ENCODE measurements around the gene TMEM151B.
"Not testable (repeated sequence)": the region's sequence is repeated elsewhere in the genome, so short reads cannot be mapped to it uniquely, and the experiment has no call there.

Gene TMEM151B

DNA sequence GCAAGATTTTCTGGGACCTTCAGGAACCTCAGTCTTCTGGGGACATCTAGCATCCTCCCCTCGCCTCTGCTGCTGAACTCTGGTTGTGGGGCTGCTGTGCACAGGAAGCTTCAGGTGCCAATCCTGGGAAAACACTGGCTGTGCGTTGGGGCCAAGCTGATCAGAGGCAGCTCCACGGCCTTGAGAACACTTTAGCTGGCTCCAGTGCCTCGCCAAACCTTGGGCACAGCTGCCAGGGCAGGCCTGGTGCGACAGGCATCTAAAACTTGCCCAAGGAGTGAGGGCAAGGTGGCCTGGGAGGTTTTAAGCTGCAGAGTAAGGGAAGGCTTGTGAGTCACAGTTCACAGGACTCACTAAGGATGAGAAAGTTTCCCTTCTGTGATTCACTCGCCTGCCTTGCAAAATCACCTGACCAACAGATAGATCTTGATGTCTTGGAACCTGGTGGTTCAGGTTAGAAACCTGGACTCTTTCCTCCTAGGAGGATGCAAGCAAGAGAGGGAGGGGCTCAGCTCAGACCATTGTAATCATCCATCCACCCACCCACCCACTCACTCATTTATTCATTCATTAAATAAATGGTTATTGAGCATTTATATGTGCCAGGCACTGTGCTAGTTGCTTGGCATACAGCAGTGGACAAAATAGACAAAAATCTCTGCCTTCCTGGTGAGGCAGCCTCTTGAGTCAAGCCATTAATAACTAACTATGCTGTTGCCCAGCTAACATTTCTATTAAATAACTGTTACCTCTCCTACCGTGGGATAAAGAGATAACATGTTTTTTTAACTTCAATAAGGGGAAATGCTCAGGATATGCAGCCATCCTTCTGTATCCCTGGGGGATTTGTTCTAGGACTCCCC is 69.7 kb downstream of the TMEM151B start:
- peak; percentile 10 for DNase-seq (ENCODE audit: low read depth)
- H3K4me3 ChIP-seq (replicated peaks; ENCODE audit: low read depth, low read length), result no peak overlapping the region
- TF ChIP-seq, protein P1, sequence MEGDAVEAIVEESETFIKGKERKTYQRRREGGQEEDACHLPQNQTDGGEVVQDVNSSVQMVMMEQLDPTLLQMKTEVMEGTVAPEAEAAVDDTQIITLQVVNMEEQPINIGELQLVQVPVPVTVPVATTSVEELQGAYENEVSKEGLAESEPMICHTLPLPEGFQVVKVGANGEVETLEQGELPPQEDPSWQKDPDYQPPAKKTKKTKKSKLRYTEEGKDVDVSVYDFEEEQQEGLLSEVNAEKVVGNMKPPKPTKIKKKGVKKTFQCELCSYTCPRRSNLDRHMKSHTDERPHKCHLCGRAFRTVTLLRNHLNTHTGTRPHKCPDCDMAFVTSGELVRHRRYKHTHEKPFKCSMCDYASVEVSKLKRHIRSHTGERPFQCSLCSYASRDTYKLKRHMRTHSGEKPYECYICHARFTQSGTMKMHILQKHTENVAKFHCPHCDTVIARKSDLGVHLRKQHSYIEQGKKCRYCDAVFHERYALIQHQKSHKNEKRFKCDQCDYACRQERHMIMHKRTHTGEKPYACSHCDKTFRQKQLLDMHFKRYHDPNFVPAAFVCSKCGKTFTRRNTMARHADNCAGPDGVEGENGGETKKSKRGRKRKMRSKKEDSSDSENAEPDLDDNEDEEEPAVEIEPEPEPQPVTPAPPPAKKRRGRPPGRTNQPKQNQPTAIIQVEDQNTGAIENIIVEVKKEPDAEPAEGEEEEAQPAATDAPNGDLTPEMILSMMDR (IDR thresholded peaks at IDR 0.05; ENCODE audit: low read length, missing control alignments), result no peak

DNA sequence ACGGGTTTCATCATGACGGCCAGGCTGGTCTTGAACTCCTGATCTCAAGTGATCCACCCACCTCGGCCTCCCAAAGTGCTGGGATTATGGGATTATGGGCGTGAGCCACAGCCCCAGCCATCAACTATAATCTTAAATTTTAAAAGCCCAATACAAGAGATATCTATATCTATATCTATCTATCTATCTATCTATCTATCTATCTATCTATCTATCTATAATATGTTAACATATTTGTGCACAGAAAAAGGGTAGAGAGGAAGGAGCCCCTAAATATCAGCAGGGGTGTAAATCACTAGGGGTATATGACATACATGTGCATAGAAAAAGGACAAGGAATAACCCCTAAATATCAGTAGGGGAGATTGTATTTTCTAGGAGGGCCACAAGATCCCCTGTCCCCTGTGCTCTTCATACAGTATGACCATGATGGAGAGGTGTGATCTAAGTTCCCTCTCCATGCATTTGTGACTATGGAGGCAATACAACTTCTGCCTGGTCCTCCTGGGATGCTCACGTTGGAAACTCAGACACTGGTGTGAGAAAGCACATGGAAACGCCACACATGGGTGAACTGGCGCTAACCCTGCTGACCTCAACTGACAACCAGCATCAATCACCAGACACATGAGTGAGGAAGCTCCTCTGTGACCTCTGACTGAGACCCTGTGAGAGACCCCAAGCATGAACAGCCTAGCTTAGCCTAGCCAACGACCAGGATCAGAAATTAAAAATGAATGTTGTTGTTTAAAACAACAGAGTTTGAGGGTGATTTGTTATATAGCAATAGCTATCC is 71.0 kb downstream of the TMEM151B start:
- DNase-seq (ENCODE audit: low read depth), result no peak
- TF ChIP-seq, protein P1 (IDR thresholded peaks at IDR 0.05; ENCODE audit: low read length, missing control alignments), result no peak
- no peak overlapping the region for H3K4me3 ChIP-seq (replicated peaks; ENCODE audit: low read depth, low read length)

DNA sequence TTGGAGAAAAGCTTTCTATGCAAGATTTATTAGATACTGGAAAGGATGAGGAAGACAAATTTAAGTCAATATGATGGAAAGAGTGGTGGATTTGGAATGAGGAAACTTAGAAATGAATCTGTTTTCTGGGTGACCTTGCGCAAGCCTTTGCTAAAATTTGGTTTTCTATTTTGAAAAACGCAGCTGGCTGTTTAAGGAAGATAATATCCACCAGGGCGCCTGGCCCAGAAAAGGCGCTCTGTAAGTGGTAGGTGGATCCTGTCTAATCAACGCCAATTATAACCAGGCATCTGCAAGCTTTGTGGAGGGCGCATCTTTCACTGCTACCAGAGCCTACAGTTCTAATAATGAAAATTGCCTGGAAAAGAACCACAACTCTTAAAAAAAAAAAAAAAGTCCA is 71.8 kb downstream of the TMEM151B start:
- no peak for DNase-seq (ENCODE audit: low read depth)
- TF ChIP-seq, protein P1 (IDR thresholded peaks at IDR 0.05; ENCODE audit: low read length, missing control alignments), result no peak
- no peak overlapping the region for H3K4me3 ChIP-seq (replicated peaks; ENCODE audit: low read depth, low read length)

DNA sequence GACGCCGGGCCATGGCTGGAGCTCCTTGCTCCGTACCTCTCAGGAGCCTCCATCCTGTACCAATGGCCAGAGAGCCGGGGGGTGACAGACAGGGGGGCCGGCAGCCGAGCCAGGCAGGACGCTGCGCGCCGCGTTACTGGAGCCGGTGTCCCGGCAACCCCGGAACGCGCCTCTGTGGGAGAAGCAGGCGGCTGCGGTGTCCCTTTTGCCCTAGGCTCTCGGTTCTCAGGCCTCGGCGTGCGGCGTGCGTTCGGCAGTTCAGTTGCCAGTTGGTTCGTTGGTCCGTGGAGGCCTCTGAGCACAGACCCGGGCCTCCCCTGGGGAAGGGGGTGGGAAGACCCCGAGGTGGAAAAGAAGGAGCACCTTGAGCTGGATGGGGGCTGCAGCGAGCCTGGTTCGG is 72.2 kb downstream of the TMEM151B start, which contains the start of gene SPATS1:
TSS of gene SPATS1 (plus strand) at position 162 of the 400 bp plus-strand sequence. CDS start 446 bp downstream, outside the sequence.
- no peak within 1 kb of the TSS for H3K4me3 ChIP-seq (replicated peaks; ENCODE audit: low read depth, low read length)
- no peak for DNase-seq (ENCODE audit: low read depth)
- TF ChIP-seq, protein P1 (IDR thresholded peaks at IDR 0.05; ENCODE audit: low read length, missing control alignments), result no peak

DNA sequence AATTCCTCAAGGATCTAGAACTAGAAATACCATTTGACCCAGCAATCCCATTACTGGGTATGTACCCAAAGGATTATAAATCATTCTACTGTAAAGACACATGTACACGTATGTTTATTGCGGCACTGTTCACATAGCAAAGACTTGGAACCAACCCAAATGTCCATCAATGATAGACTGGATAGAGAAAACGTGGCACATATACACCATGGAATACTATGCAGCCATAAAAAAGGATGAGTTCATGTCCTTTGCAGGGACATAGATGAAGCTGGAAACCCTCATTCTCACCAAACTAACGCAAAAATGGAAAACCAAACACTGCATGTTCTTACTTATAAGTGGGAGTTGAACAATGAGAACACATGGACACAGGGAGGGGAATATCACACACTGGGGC is 76.6 kb downstream of the TMEM151B start:
- not testable (repeated sequence) for DNase-seq (ENCODE audit: low read depth); H3K4me3 ChIP-seq (replicated peaks; ENCODE audit: low read depth, low read length)

DNA sequence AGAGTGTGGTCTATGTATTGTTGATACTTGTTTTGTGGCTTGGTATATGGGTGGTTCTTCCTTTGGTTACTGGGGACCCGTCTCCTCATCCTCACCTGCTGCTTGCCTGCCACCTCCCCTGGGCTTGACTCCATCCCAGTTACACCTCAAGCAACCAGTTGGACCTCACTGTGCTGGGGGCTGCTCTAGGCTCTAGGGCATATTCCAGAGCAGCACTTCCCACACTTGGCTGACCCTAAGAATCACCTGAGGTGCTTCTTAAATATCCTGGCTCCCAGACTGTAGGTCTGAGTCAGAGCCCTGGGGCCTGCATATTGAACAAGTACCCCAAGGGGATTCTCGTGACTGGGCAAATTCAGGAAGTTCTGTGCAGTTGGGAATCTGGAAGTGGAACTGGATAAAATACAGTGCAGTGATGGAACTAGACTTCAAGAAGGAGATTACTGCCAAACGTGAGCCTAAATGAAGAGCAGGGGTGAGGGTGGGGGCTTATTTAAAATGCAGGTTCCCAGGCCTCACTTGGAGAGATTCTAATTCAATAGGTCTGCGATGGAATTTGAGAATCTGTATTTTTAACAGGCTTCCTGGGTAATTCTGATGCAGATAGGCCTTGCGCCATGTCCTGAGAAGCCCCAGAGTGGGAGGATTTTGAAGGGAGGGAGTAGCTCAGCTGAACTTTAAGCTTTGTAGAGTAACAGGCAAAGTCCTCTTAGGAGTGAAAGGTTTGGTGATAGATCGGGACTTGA is 79.8 kb downstream of the TMEM151B start:
- H3K4me3 ChIP-seq (replicated peaks; ENCODE audit: low read depth, low read length), result no peak overlapping the region
- no peak for DNase-seq (ENCODE audit: low read depth)
- TF ChIP-seq, protein P1 (IDR thresholded peaks at IDR 0.05; ENCODE audit: low read length, missing control alignments), result no peak

DNA sequence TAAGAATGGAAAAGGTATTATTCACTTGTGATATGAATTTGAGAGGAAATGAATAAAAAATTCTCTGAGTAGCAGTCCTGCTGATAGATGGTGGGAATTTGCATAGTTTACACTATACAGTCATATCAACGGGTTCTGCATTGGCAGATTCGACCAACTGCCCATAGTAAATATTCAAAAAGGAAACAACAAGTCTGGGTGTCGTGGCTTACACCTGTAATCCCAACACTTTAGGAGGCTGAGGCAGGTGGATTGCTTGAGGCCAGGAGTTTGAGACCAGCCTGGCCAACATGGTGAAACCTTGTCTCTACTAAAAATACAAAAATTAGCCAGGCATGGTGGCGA is 80.4 kb downstream of the TMEM151B start:
- not testable (repeated sequence) for DNase-seq (ENCODE audit: low read depth); H3K4me3 ChIP-seq (replicated peaks; ENCODE audit: low read depth, low read length)
